NCI-H524 (cell line): ENCODE measurements around the gene LY6G5C.

Source experiments
- DNase-seq, 2 experiments: peaks; one replicate each; lab custom pipeline; 2025; lab: John Stamatoyannopoulos, UW

The LY6G5C gene

DNA sequence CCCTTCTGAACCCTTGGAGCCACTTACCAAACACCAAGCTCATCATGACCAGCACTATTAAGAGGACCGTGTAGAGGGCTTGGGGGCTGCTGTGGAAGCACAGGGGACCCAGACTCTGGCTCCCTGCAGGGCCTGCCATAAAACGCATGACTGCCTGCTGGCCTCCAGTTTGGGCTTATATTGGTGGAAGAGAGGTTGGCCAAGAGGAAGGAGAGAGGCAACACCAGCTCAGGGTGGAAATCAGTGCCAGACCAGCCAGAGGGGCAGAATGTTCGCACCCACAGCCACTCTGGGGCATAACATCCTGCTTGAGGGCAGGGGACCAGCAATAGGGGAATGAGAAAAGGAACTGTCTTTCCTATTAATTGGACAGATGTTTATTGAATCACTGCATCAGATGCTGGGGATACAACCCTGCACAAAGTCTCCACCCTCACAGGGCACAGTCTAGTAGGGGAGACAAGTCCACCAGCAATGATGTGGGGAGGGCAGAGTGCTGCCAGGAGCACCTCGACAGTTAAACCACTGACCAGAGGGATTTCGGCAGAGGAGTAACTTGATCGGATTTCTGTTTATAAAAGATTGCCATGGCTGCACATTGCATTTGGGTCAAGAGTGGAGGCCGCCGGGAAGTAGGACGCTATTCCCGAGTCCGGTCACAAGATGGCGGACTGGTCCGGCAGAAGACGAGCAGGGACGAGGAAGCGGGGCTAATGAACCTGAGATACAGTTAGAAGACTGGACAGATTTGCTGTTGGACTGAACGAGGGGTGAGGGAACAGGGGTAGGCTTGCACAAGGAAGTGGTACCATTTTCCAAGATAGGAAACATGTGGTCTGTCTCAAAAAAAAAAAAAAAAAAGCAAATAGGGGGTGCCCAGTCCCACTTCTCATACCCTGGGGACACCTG lies at the start of gene LY6G5C:
Gene LY6G5C (minus strand): TSS at position 842 of the 909 bp plus-strand sequence. CDS start 694 bp downstream, at position 148.
- DNase-seq: peak; percentile 66 to 85

- peak in 1 of 2 experiments; percentile 49 for DNase-seq
Measured at GRCh38 chr6:31729979-31730630, 49.2 kb upstream of the LY6G5C start.

GRCh38 chr6:31729515-31729978 lies 48.7 kb upstream of the LY6G5C start:
- peak; percentile 65 to 88 for DNase-seq

DNA sequence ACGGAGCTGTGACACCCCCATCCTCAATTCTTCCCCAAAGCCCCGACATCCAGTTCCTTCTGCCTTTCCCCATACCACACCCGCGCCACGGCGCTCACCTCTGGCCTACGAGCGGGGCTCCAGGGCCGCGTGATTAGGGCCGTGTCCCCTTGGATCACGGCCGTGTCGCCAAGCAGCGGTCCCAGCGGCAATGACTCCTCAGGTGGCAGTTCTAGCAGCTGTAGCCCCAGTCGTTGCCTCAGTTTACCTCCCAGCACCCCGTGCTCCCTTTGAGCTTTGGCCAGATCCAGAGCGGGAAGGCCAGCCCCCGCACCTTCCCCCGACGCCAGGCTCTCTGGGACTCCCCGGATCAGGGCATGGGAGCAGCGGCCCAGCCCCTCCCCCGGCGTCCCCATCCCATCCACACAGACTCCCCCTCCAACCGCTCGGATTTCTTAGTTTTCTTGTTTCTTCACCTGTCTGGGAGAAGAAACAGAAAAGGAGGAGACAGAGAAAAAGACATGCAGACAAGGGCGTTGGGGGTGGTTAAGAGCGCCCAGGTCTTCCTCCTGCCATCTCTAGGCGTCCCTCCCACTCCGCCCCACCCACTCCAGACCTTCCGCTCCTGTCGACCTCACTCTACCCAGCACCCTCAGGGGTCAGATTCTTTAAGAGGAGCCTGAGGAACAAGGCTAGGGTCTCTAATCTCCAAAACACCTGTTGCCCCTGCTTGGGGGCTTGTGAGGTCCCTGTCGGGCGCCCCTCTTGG lies 48.1 kb upstream of the LY6G5C start, which contains the start of gene DDAH2:
Gene DDAH2 (minus strand): TSS at position 533 of the 748 bp plus-strand sequence. CDS start 138 bp downstream, at position 395.
- DNase-seq: no peak

DNA sequence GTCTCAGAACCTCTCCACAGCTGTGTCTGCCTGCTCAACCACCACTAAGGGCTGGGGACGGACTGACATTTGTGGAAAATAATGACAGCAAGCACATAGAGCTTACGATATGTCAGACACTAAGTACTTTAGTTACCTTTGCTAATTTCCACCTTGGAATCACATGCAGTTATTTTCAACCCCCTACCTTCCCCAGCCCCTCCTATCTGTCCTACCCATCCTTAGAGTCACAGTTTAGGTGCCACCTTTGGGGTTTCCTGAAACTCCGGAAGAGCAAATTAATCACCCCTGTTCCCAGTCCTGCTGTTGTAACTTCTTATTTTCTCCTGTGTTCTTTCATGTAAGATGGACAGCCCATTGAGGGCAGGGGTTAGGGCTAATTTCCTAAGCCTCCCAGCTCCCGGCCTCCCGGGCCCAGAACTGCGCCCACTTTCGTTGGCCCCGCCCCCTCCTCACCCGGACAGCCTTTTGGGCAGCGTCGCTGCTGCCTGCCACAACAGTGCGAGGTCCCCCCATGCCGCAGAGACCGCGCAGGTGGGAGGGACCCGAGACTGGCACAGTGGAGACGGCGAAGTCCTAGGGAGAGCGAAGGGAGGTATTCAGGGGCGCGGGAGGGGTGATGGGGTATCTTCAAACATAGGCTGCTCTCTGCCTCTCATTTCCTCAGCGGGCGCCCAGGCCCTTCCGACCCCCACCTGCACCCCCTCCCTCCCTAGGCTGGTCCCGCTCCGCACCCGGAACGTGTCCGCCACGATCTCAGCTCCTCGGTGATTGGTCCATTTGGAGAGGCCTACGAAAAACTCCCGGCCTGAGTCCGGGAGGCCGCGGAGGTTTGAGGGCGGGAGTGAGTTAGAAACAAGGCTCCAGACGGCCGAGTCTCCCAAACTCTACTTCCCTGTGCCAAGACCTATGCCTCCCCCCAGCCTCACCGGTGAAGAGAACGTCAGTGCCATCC lies 47.1 kb upstream of the LY6G5C start:
- no peak for DNase-seq

- DNase-seq: no peak
Measured at GRCh38 chr6:31727034-31727716, 46.3 kb upstream of the LY6G5C start.

GRCh38 chr6:31725502-31726350 lies 44.9 kb upstream of the LY6G5C start:
- no peak for DNase-seq

GRCh38 chr6:31723980-31724691 lies 43.3 kb upstream of the LY6G5C start:
- DNase-seq: no peak

GRCh38 chr6:31723245-31723979 lies 42.5 kb upstream of the LY6G5C start, which contains the start of gene MPIG6B:
Gene MPIG6B, plus strand, starts transcription at chr6:31723373. Its CDS starts 11 bp downstream, at chr6:31723384.
- no peak for DNase-seq

- DNase-seq: no peak
Measured at GRCh38 chr6:31722173-31722572, 41.3 kb upstream of the LY6G5C start.

- no peak for DNase-seq
Measured at GRCh38 chr6:31721351-31722020, 40.6 kb upstream of the LY6G5C start, which contains the start of gene LY6G6C. Gene LY6G6C, minus strand, starts transcription at chr6:31721746. Its CDS starts 67 bp downstream, at chr6:31721679.

DNA sequence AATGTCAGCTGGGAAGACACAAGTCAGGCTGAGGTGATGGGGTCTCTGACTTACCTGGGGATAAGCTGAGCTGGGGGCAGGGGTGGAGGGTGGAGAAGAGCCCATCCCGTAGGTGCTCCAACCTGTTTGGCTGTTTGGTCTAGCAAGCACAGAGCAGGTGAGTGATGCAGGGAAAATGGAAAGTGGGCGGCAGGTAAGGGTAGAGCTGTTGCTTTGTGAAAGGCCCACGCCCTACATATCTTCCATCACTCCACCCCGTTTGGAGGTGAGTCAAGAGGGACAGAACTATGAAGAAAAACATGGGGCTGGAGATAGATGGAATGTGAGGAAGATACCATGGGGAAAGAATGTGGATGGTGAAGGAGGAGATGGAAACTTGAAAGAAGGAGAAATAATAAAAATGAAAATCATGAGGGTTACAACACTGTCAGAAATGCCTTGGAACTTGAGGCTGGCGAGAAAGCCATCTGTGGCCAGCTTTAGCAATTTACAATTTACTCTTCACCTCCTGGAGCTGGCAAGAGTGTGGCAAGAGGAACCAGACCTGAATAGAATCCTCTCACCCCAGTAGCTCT lies 39.4 kb upstream of the LY6G5C start:
- DNase-seq: no peak

GRCh38 chr6:31719001-31719400 lies 38.1 kb upstream of the LY6G5C start:
- no peak for DNase-seq

DNA sequence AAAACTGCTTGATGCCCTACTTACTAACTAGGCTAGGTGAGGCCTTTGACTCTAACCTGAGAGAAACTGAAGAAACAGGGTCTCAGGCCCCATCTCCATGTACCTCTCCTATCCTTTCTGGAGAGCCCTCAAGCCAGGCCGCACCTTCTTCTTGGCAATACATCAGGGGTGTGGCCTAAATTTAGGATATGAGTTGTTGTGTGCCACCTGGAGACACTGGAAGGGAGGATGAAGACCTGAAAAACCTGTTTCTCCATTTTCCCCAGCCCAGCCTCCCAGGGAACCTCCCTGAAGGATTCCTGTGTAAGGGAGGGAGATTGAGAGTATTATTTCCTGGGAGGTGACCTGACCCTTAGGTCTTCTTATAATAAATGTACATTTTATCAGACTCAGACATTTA lies 37.4 kb upstream of the LY6G5C start:
- no peak for DNase-seq

GRCh38 chr6:31717499-31718222 lies 36.8 kb upstream of the LY6G5C start:
- DNase-seq: no peak
